Measurements from ENCODE around the gene SATB2.

SATB2 gene

GRCh38 chr2:199439066-199439465 is 18.7 kb downstream of the SATB2 start:
- TF ChIP-seq CTCF (IDR thresholded peaks at IDR 0.05; ENCODE audit: low read depth, low read length, missing control alignments): no peak
- no peak for DNase-seq (ENCODE audit: low read depth)
- in situ Hi-C loops (cut with HindIII; ENCODE audit: low sequenced_read_pairs): no loop called here
- no peak overlapping the region for H3K4me3 ChIP-seq (ENCODE audit: low read depth, low read length)

DNA sequence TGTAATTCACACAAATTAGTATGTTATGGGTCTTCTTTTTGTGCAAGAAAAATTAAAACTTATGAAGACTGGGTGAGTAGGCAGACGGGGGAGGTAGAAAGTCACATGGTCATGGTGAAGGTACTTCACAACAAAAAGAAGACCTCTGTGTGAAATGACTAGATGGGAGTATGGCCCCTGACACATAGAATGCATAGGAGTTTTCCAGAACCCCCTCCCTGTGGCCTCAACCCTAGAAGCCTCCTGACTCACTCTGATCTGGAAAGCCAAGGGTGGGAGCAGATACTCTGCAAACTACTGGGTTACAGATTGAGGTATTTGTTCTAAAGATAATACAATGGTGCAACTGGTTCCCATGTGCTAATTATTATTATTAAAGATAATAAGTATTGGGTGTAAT is 23.2 kb downstream of the SATB2 start:
- H3K4me3 ChIP-seq (ENCODE audit: low read depth, low read length): no peak overlapping the region
- in situ Hi-C loops (cut with HindIII; ENCODE audit: low sequenced_read_pairs): no loop called here
- DNase-seq (ENCODE audit: low read depth): no peak
- no peak for TF ChIP-seq CTCF (IDR thresholded peaks at IDR 0.05; ENCODE audit: low read depth, low read length, missing control alignments)

DNA sequence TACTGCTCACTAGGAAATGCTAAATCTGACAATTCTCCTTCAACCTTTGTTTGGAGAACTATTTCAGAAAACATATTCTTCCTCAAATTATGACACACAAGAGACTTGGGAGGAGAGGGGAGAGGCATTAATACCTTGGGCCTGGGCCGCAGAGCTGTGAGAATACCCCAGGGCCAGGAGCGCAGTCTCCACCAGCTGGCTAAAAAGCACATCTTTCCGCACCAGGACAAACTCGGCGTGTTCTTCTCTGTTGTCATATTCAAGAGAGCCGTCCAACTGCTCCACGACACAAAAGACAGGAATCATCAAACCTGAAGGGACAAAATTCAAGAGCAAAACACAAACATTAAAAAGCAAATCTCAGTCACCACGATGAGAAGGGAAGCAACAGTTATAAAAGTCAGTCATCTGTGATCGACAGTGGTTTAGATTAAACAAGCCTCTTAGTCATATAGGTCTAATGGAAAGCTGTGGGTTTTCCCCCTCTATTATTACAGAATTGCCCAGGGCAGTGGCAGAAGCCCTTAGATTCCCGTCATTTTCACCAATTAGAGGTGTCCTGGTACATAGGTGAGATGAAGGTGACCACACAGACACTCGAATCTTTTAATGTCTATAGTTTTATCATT is 24.4 kb downstream of the SATB2 start:
- H3K4me3 ChIP-seq (ENCODE audit: low read depth, low read length): no peak overlapping the region
- no peak for TF ChIP-seq CTCF (IDR thresholded peaks at IDR 0.05; ENCODE audit: low read depth, low read length, missing control alignments)
- in situ Hi-C loops (cut with HindIII; ENCODE audit: low sequenced_read_pairs): no loop called here
- DNase-seq (ENCODE audit: low read depth): no peak

GRCh38 chr2:199431746-199432213 is 26.0 kb downstream of the SATB2 start:
- peak; percentile 44 for DNase-seq (ENCODE audit: low read depth)
- TF ChIP-seq CTCF (IDR thresholded peaks at IDR 0.05; ENCODE audit: low read depth, low read length, missing control alignments): no peak
- H3K4me3 ChIP-seq (ENCODE audit: low read depth, low read length): no peak overlapping the region
- in situ Hi-C loops (cut with HindIII; ENCODE audit: low sequenced_read_pairs): no loop called here

DNA sequence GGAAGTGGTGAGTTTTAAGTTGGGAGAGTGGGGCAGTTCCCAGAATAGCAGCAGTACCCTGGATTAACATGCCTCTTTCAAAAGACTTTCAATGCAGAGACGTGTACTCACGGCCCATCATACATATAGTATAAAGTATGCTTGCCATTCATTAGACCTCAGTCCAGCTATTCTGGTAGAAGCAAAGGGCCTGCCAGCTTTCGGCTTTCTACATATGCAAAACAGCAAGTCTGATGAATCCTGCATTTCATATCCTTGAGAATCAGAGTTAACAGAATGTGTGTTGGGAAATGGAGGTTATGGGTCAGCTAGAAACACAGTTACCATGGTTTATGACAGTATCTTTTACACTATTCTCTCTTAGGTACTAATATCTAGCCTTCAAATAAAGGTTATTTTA is 27.5 kb downstream of the SATB2 start:
- no peak for TF ChIP-seq CTCF (IDR thresholded peaks at IDR 0.05; ENCODE audit: low read depth, low read length, missing control alignments)
- in situ Hi-C loops (cut with HindIII; ENCODE audit: low sequenced_read_pairs): no loop called here
- DNase-seq (ENCODE audit: low read depth): no peak
- no peak overlapping the region for H3K4me3 ChIP-seq (ENCODE audit: low read depth, low read length)

GRCh38 chr2:199428291-199428690 is 29.4 kb downstream of the SATB2 start:
- no peak for TF ChIP-seq CTCF (IDR thresholded peaks at IDR 0.05; ENCODE audit: low read depth, low read length, missing control alignments)
- H3K4me3 ChIP-seq (ENCODE audit: low read depth, low read length): no peak overlapping the region
- DNase-seq (ENCODE audit: low read depth): no peak
- in situ Hi-C loops (cut with HindIII; ENCODE audit: low sequenced_read_pairs): no loop called here
